GM23248 (cell line): ENCODE data around the gene OR5F1. TPM values are rescaled to one million over a fixed set of nuclear protein-coding genes. Genes with fewer than 3 reads are reported as not detected.

Source experiments
- DNase-seq: peaks from one replicate; pipeline ENCODE4 v3.0.0-alpha.2; 2015
- H2AFZ ChIP-seq: fragments of 200-600 bp; sonication (generic); 2 replicates; pipeline ENCODE4 v1.6.1; 2016; ENCODE audit warnings: antibody characterized with exemption
- H3F3A ChIP-seq: fragments of 200-600 bp; sonication (generic); 2 replicates; pipeline ENCODE4 v1.6.1; 2016; ENCODE audit warnings: mild to moderate bottlenecking, antibody characterized with exemption, mixed run types; ENCODE audit not compliant: insufficient read depth
- H3K27ac ChIP-seq: fragments of 200-600 bp; sonication (generic); 2 replicates; pipeline ENCODE4 v1.5.1; 2016; ENCODE audit warnings: mild to moderate bottlenecking
- H3K27me3 ChIP-seq: fragments of 200-600 bp; sonication (generic); replicated peaks from 2 replicates; pipeline ENCODE4 v1.6.1; 2016; ENCODE audit warnings: mild to moderate bottlenecking; ENCODE audit not compliant: insufficient read depth
- H3K36me3 ChIP-seq: fragments of 200-600 bp; sonication (generic); 2 replicates; pipeline ENCODE4 v1.6.1; 2016; ENCODE audit warnings: low read depth, mild to moderate bottlenecking
- H3K4me1 ChIP-seq: fragments of 200-600 bp; sonication (generic); 2 replicates; pipeline ENCODE4 v1.6.1; 2016; ENCODE audit warnings: mild to moderate bottlenecking; ENCODE audit not compliant: insufficient read depth
- H3K4me2 ChIP-seq: fragments of 200-600 bp; sonication (generic); one replicate; pipeline ENCODE4 v1.6.1; 2016; ENCODE audit warnings: mild to moderate bottlenecking; ENCODE audit not compliant: unreplicated experiment
- H3K4me3 ChIP-seq: fragments of 200-600 bp; sonication (generic); 2 replicates; pipeline ENCODE4 v1.5.1; 2016; ENCODE audit warnings: mild to moderate bottlenecking
- H3K79me2 ChIP-seq: fragments of 200-600 bp; sonication (generic); 2 replicates; pipeline ENCODE4 v1.6.1; 2016; ENCODE audit warnings: mild to moderate bottlenecking; ENCODE audit not compliant: insufficient read depth
- H3K9ac ChIP-seq: fragments of 200-600 bp; sonication (generic); 2 replicates; pipeline ENCODE4 v1.6.1; 2016; ENCODE audit warnings: mild to moderate bottlenecking
- H3K9me2 ChIP-seq: fragments of 200-600 bp; sonication (generic); 2 replicates; pipeline ENCODE4 v1.6.1; 2016; ENCODE audit warnings: mixed run types, mild to moderate bottlenecking, moderate library complexity; ENCODE audit not compliant: insufficient read depth
- H3K9me3 ChIP-seq: fragments of 200-600 bp; sonication (generic); one replicate; pipeline ENCODE4 v1.6.1; 2017; ENCODE audit warnings: low read depth
- H4K20me1 ChIP-seq: fragments of 200-600 bp; sonication (generic); 2 replicates; pipeline ENCODE4 v1.6.0; 2016; ENCODE audit not compliant: insufficient read depth
- EZH2 ChIP-seq: fragments of 200-600 bp; sonication (generic); IDR thresholded peaks from 2 replicates; pipeline ENCODE4 v1.6.1; 2018; ENCODE audit warnings: antibody characterized with exemption, mild to moderate bottlenecking; ENCODE audit not compliant: insufficient read depth, poor library complexity, severe bottlenecking
- EZH2phosphoT487 ChIP-seq: fragments of 200-600 bp; sonication (generic); IDR thresholded peaks from 2 replicates; pipeline ENCODE4 v1.6.1; 2018; ENCODE audit warnings: antibody characterized with exemption, moderate library complexity, mild to moderate bottlenecking, low read depth; ENCODE audit not compliant: insufficient read depth
- WGBS, 2 experiments: methylation state at CpG; one replicate each; pipeline ENCODE4 v1.1.6; 2015 to 2017; ENCODE audit warnings: low lambda C conversion rate in 2 of 2, low coverage in 1 of 2; ENCODE audit errors: missing lambda C conversion rate in 2 of 2; 5-methylcytosine and 5-hydroxymethylcytosine counted together
- in situ Hi-C: fragments of 300-500 bp; cut with MboI; formaldehyde crosslinking; loops from 2 replicates; pipeline ENCODE4 v1.15.0; 2020
- polyA plus RNA-seq: library from polyadenylated mRNA; unstranded; fragments of >200 nt; fragmentation: Nextera tagmentation; extraction: Ambion mirVana; gene quantifications from 2 replicates; pipeline ENCODE4 v1.2.1, GENCODE V29; 2016
- total RNA-seq: library from RNA; depleted of rRNA; stranded (reverse); fragments of >200 nt; shearing (Covaris generic); gene quantifications from 2 replicates; pipeline ENCODE4 v1.2.3, GENCODE V29; 2014; rRNA removed

Gene OR5F1
- total and polyA plus RNA-seq, 2 experiments from 2014 or later = not detected

DNA sequence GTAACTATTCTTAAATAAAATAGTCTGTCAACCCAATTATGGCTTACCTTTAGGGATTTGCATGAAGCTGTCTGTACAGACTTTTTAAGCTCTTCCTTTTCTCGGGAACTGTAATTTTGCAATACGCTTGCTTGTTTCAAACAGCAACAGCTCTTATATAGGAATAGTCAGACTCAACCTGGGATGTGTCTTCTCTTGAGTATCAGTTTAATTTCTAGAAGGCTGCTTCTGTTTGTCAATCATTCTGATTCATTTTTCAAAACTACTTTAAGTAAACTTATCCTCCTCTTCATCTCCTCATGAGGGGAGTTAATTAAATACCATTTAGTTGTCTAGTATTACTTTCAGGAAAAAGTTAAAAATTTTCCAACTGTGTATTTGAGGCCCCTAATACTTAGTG is 24.6 kb downstream of the OR5F1 start, which contains the start of gene OR10AG1:
Gene OR10AG1, minus strand, starts transcription at position 101 of the 400 bp plus-strand sequence. Its CDS starts 38 bp downstream, at position 63.
- in situ Hi-C loops = no loop called here
- Histone ChIP-seq H3K4me3 (no peak within 1 kb of the TSS), H3K4me2 (no peak within 1 kb of the TSS), H3F3A (no peaks in the 10 kb centered on the region), H3K9ac (no peak within 1 kb of the TSS), H3K36me3 (no peaks in the 10 kb centered on the region), H3K27me3 (no peaks in the 10 kb centered on the region), H3K27ac (no peak within 1 kb of the TSS), H3K9me2 (no peaks in the 10 kb centered on the region; the same call in 1 of the 2 replicates), H3K9me3 (no peaks in the 10 kb centered on the region), H3K79me2 (no peaks in the 10 kb centered on the region), H4K20me1 (no peaks in the 10 kb centered on the region), H3K4me1 (no peaks in the 10 kb centered on the region), H2AFZ (no peak within 1 kb of the TSS)
- TF ChIP-seq EZH2phosphoT487 (no peak), EZH2 (no peak)
- WGBS, 2 experiments = 29 to 32% methylated on average over 2 of the region's 2 CpGs
- no peak for DNase-seq

- DNase-seq = no peak
- no peak overlapping the region for H2AFZ ChIP-seq
- H3K79me2 ChIP-seq = no peaks in the 10 kb centered on the region
- H3K36me3 ChIP-seq = no peaks in the 10 kb centered on the region
- no peak overlapping the region for H3K4me2 ChIP-seq
- in situ Hi-C loops = no loop called here
- H3K27ac ChIP-seq = no peak overlapping the region
- H4K20me1 ChIP-seq = no peaks in the 10 kb centered on the region
- no peaks in the 10 kb centered on the region for H3K27me3 ChIP-seq
- 25 to 34% methylated on average over 5 of the region's 5 CpGs for WGBS, 2 experiments
- no peak overlapping the region for H3K4me3 ChIP-seq
- no peak for TF ChIP-seq EZH2phosphoT487
- TF ChIP-seq EZH2 = no peak
- H3K9me2 ChIP-seq = no peaks in the 10 kb centered on the region; the same call in 1 of the 2 replicates
- no peaks in the 10 kb centered on the region for H3K4me1 ChIP-seq
- no peaks in the 10 kb centered on the region for H3K9me3 ChIP-seq
- no peaks in the 10 kb centered on the region for H3F3A ChIP-seq
- H3K9ac ChIP-seq = no peak overlapping the region
Observed at GRCh38 chr11:55967914-55968313, 26.5 kb downstream of the OR5F1 start.

DNA sequence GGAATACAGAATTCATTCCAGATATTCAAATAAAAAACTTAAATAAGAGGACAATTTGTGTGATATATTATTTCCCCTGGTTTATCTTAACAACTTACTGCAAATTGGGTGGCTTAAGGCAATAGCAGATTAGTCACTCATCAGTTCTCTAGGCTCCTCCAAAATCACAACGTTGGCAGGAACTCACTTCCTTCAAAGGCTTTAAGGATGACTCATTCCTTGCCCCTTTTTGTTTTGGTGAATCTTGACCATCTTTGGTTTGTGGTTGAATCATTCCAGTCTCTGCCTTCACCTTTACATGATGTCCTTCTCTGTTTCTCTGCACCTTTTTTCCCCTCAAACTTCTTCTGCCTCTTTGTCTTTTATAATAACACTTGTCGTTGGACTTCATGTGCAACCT is 28.0 kb downstream of the OR5F1 start:
- Histone ChIP-seq H3K4me2 (no peak overlapping the region), H3K4me1 (no peaks in the 10 kb centered on the region), H2AFZ (no peak overlapping the region), H3K9me3 (no peaks in the 10 kb centered on the region), H3K27me3 (no peaks in the 10 kb centered on the region), H3K36me3 (no peaks in the 10 kb centered on the region), H3K9ac (no peak overlapping the region), H3K79me2 (no peaks in the 10 kb centered on the region), H3K9me2 (no peaks in the 10 kb centered on the region; the same call in 1 of the 2 replicates), H3F3A (no peaks in the 10 kb centered on the region), H3K4me3 (no peak overlapping the region), H3K27ac (no peak overlapping the region), H4K20me1 (no peaks in the 10 kb centered on the region)
- WGBS, 2 experiments = 27 to 38% methylated on average over 2 of the region's 2 CpGs
- TF ChIP-seq EZH2 (no peak), EZH2phosphoT487 (no peak)
- no peak for DNase-seq
- in situ Hi-C loops = no loop called here

DNA sequence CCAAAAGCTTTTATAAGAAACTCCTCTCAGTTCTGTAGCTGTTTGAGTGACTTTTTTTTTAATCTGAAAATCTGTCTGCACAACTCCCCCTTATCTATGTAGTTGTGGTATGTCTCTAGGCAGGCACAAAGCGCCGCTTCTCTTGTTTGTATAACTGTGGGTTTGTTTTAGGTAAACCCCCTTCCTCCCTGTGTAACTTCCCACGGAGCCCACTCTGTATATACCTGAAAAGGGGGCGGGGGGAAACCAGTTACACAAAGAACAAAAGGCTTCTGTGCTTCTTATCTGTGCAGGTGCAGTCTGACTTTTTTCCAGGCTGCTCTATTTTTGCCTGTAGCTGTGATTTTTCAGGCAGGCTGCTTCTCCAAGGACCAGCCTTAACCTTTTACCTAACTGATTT is 37.9 kb downstream of the OR5F1 start:
- Histone ChIP-seq H3K9ac (no peak overlapping the region), H3K4me2 (no peak overlapping the region), H3K27ac (no peak overlapping the region), H3K27me3 (no peaks in the 10 kb centered on the region), H3K4me3 (no peak overlapping the region), H3K9me3 (no peaks in the 10 kb centered on the region), H3K36me3 (no peaks in the 10 kb centered on the region), H3K9me2 (no peaks in the 10 kb centered on the region), H3K4me1 (no peaks in the 10 kb centered on the region), H4K20me1 (no peaks in the 10 kb centered on the region), H2AFZ (no peak overlapping the region), H3F3A (no peaks in the 10 kb centered on the region), H3K79me2 (no peaks in the 10 kb centered on the region)
- WGBS, 2 experiments = 4 to 12% methylated on average over 4 of the region's 4 CpGs
- TF ChIP-seq EZH2phosphoT487 = no peak
- no peak for TF ChIP-seq EZH2
- DNase-seq = no peak
- in situ Hi-C loops = no loop called here

DNA sequence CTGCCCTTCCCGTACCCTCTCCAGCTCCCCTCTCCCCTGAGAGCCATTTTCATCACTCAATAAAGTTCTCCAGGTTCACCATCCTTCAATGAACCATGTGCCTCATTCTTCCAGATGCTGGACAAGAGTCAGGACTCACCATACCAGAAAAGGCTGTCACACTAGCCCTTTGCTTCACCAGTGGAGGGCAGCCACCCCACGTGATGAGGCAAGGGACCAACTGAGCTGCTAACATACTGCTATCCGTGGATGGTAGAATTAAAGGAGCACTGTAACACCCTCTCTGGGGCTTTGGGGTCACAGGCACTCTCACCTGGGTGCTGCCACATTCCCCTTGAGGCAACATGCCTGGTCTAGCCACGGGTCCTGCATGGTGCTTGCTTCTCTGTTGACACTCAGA is 45.1 kb downstream of the OR5F1 start:
- Histone ChIP-seq H3K4me2 (no peak overlapping the region), H3K27me3 (no peaks in the 10 kb centered on the region), H3K9me3 (no peaks in the 10 kb centered on the region), H2AFZ (no peak overlapping the region), H3K27ac (no peak overlapping the region), H4K20me1 (no peaks in the 10 kb centered on the region), H3K4me3 (no peak overlapping the region), H3K9ac (no peak overlapping the region), H3K9me2 (no peaks in the 10 kb centered on the region), H3K4me1 (no peaks in the 10 kb centered on the region), H3K79me2 (no peaks in the 10 kb centered on the region), H3F3A (no peaks in the 10 kb centered on the region), H3K36me3 (no peaks in the 10 kb centered on the region)
- 4 to 6% methylated on average over 4 of the region's 4 CpGs for WGBS, 2 experiments
- TF ChIP-seq EZH2 (no peak), EZH2phosphoT487 (no peak)
- in situ Hi-C loops = loop anchor here (25.0 kb wide), 1 partner anchor 838 kb away; no protein-coding TSS in a partner anchor
- DNase-seq = no peak

Other genes with a start within 250 kb of the OR5F1 start
- gene OR5D13, start 221.2 kb downstream of the OR5F1 start, total RNA-seq = not detected in 2 replicates
- not detected in 2 replicates for gene OR5D13, start 221.2 kb downstream of the OR5F1 start, polyA plus RNA-seq
- not detected in 2 replicates for gene OR5D14, start 199.1 kb downstream of the OR5F1 start, total RNA-seq
- not detected in 2 replicates for gene OR5D14, start 199.1 kb downstream of the OR5F1 start, polyA plus RNA-seq
- not detected in 2 replicates for gene OR5L1, start 183.3 kb downstream of the OR5F1 start, total RNA-seq
- not detected in 2 replicates for gene OR5L1, start 183.3 kb downstream of the OR5F1 start, polyA plus RNA-seq
- gene OR5D18, start 175.0 kb downstream of the OR5F1 start, total RNA-seq = not detected in 2 replicates
- not detected in 2 replicates for gene OR5D18, start 175.0 kb downstream of the OR5F1 start, polyA plus RNA-seq
- gene OR5L2, start 167.4 kb downstream of the OR5F1 start, total RNA-seq = not detected in 2 replicates
- not detected in 2 replicates for gene OR5L2, start 167.4 kb downstream of the OR5F1 start, polyA plus RNA-seq
- gene OR5D16, start 155.9 kb downstream of the OR5F1 start, total RNA-seq = not detected in 2 replicates
- gene OR5D16, start 155.9 kb downstream of the OR5F1 start, polyA plus RNA-seq = not detected in 2 replicates
- gene TRIM51, start 111.3 kb downstream of the OR5F1 start, total RNA-seq = not detected in 2 replicates
- gene TRIM51, start 111.3 kb downstream of the OR5F1 start, polyA plus RNA-seq = not detected in 2 replicates
- not detected in 2 replicates for gene OR5W2, start 80.0 kb downstream of the OR5F1 start, total RNA-seq
- not detected in 2 replicates for gene OR5W2, start 80.0 kb downstream of the OR5F1 start, polyA plus RNA-seq
- gene OR5I1, start 58.2 kb downstream of the OR5F1 start, total RNA-seq = not detected in 2 replicates
- not detected in 2 replicates for gene OR5I1, start 58.2 kb downstream of the OR5F1 start, polyA plus RNA-seq
- gene OR10AG1, start 24.7 kb downstream of the OR5F1 start, total RNA-seq = not detected in 2 replicates
- not detected in 2 replicates for gene OR10AG1, start 24.7 kb downstream of the OR5F1 start, polyA plus RNA-seq
- gene OR5AS1, start 33.0 kb upstream of the OR5F1 start, total RNA-seq = not detected in 2 replicates
- not detected in 2 replicates for gene OR5AS1, start 33.0 kb upstream of the OR5F1 start, polyA plus RNA-seq
- not detected in 2 replicates for gene OR8I2, start 98.7 kb upstream of the OR5F1 start, total RNA-seq
- not detected in 2 replicates for gene OR8I2, start 98.7 kb upstream of the OR5F1 start, polyA plus RNA-seq
- not detected in 2 replicates for gene OR8H2, start 109.1 kb upstream of the OR5F1 start, total RNA-seq
- not detected in 2 replicates for gene OR8H2, start 109.1 kb upstream of the OR5F1 start, polyA plus RNA-seq
- not detected in 2 replicates for gene OR8H3, start 127.7 kb upstream of the OR5F1 start, total RNA-seq
- gene OR8H3, start 127.7 kb upstream of the OR5F1 start, polyA plus RNA-seq = not detected in 2 replicates
- not detected in 2 replicates for gene OR8J3, start 145.6 kb upstream of the OR5F1 start, total RNA-seq
- gene OR8J3, start 145.6 kb upstream of the OR5F1 start, polyA plus RNA-seq = not detected in 2 replicates
- gene OR8K5, start 165.7 kb upstream of the OR5F1 start, total RNA-seq = not detected in 2 replicates
- not detected in 2 replicates for gene OR8K5, start 165.7 kb upstream of the OR5F1 start, polyA plus RNA-seq
- gene OR5J2, start 182.0 kb upstream of the OR5F1 start, total RNA-seq = not detected in 2 replicates
- gene OR5J2, start 182.0 kb upstream of the OR5F1 start, polyA plus RNA-seq = not detected in 2 replicates
- gene OR5T2, start 239.6 kb upstream of the OR5F1 start, total RNA-seq = not detected in 2 replicates
- not detected in 2 replicates for gene OR5T2, start 239.6 kb upstream of the OR5F1 start, polyA plus RNA-seq